PC-9 (cell line): Measurements from ENCODE around the gene MYH15.

Experiments
- EZH2 ChIP-seq: fragments of 200-600 bp; sonication (generic); IDR thresholded peaks from 2 replicates; pipeline ENCODE4 v1.8.0; 2017; ENCODE audit warnings: antibody characterized with exemption, low read depth
- TF ChIP-seq, protein P1 (sequence below): fragments of 200-600 bp; sonication (generic); conservative IDR thresholded peaks from 2 replicates; pipeline ENCODE4 v1.6.1; 2017; ENCODE audit warnings: mixed run types, antibody characterized with exemption, mild to moderate bottlenecking, moderate library complexity

- TF ChIP-seq, protein P1, sequence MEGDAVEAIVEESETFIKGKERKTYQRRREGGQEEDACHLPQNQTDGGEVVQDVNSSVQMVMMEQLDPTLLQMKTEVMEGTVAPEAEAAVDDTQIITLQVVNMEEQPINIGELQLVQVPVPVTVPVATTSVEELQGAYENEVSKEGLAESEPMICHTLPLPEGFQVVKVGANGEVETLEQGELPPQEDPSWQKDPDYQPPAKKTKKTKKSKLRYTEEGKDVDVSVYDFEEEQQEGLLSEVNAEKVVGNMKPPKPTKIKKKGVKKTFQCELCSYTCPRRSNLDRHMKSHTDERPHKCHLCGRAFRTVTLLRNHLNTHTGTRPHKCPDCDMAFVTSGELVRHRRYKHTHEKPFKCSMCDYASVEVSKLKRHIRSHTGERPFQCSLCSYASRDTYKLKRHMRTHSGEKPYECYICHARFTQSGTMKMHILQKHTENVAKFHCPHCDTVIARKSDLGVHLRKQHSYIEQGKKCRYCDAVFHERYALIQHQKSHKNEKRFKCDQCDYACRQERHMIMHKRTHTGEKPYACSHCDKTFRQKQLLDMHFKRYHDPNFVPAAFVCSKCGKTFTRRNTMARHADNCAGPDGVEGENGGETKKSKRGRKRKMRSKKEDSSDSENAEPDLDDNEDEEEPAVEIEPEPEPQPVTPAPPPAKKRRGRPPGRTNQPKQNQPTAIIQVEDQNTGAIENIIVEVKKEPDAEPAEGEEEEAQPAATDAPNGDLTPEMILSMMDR: no peak
- no peak for TF ChIP-seq EZH2
Observed at GRCh38 chr3:108408883-108409799, 101.3 kb downstream of the MYH15 start.
